Activated CD4-positive, alpha-beta T cell treated with anti-CD3 and anti-CD28 coated beads, Interleukin-2, amount 50 U/mL, for 48 hours (primary cell): ENCODE data around the gene HCAR2.
"Not testable (repeated sequence)": the region's sequence is repeated elsewhere in the genome, so short reads cannot be mapped to it uniquely, and the experiment has no call there.

ENCODE experiments used
- DNase-seq, 2 experiments: peaks; one replicate each; pipeline ENCODE4 v3.0.0-alpha.2; 2020

The HCAR2 gene

GRCh38 chr12:122702890-122703611 lies at the start of gene HCAR2:
Gene HCAR2 (minus strand): TSS chr12:122703357. CDS start chr12:122703283, 74 bp downstream.
- not testable (repeated sequence) for DNase-seq

- peak; percentile 99 to 100 for DNase-seq
Observed at GRCh38 chr12:122752464-122753318, 49.5 kb upstream of the HCAR2 start, which contains the start of gene DENR. Gene DENR (plus strand): TSS chr12:122752824. CDS start chr12:122753702, 878 bp downstream.

DNA sequence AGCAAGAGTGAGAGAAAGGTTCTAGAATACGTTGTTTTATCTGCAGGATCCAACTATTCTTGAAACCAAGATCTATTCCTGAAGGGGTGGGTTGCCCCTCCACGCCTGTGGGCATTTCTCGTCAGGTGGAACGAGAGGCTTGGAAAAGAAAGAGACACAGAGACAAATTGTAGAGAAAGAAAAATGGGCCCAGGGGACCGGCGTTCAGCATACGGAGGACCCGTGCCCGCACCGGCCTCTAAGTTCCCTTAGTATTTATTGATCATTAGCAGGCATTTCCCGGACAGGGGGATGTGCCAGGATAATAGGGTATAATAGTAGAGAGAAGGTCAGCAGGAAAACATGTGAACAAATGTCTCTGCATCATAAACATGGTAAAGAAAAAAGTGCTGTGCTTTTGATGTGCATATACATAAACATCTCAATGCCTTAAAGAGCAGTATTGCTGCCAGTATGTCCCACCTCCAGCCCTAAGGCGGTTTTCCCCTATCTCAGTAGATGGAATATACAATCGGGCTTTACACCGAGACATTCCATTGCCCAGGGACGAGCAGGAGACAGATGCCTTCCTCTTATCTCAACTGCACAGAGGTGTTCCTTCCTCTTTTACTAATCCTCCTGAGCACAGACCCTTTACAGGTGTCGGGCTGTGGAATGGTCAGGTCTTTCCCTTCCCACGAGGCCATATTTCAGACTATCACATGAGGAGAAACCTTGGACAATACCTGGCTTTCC lies 47.8 kb upstream of the HCAR2 start:
- DNase-seq, result not testable (repeated sequence)

DNA sequence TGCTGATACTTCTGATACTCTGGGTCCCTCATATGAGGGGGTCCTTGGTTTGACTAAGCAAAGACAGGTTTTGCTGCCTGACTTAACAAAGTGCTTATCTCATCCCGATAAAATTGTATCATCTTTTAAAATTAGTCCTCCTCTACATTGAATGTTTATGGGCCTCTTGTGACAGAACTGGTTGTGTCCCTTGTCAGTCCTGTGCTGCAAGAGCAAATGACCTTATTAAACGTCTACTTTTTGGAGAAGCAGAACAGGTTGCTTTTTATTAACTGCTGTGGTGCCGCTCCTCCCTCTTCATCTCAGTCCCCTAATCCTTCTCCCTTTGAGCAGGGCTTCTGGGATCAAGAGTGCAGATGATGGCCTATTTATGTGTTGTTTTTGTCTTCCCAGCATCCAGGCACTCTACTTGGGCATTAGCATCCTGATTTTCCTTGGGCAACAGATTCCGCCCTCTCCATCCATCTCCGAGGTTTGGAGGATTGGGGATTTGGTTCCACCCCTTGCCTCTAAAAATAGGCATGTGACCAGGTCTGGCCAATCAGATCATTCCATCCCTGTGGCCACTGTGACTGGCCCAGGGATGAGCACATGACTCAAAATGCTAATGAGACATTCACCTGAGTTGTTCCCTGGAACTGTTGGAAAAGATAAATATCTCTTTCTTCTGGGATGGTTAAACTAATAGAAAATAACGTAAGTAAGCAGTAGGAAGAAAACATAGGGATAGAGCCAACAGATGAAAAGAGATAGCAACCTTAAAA lies 46.6 kb upstream of the HCAR2 start:
- DNase-seq, result no peak

DNA sequence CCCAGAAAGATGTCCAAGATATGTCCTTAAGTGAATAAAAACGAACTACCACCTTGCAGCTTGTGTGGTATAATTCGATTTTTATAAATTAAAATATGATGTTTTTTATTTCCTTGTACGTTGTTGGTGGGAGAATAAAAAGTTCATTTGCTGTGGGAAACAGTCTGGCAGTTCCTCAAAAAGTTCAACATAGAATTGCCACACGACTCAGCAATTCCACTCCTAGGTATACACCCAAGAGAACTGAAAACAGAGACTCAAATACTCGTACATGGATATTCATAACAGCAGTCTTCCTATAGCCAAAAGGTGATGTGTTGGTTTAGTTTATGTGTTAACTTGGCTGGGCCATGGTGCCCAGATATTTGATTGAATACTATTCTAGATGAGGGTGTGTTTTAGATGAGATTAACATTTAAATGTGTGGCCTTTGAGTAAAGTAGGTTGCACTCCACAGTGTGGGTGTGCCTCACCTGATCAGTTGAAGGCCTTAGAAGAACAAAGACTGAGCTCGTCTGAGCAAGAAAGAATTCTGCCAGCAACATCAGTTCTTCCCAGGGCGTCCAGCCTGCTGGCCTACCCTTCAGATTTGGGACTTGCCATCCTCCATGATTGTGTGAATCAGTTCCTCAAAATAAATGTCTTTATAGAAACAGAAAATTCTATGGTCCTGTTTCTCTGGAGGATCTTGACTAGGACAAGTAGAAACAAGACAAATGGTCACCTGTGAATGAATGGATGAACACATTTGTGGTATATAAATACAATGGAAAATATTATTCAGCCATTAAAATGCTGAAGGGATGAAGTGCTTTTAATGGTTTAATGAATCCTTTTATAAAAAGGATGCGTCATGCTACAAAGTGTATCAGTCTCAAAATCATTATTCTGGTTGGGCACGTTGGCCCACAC lies 44.3 kb upstream of the HCAR2 start:
- DNase-seq, result no peak

DNA sequence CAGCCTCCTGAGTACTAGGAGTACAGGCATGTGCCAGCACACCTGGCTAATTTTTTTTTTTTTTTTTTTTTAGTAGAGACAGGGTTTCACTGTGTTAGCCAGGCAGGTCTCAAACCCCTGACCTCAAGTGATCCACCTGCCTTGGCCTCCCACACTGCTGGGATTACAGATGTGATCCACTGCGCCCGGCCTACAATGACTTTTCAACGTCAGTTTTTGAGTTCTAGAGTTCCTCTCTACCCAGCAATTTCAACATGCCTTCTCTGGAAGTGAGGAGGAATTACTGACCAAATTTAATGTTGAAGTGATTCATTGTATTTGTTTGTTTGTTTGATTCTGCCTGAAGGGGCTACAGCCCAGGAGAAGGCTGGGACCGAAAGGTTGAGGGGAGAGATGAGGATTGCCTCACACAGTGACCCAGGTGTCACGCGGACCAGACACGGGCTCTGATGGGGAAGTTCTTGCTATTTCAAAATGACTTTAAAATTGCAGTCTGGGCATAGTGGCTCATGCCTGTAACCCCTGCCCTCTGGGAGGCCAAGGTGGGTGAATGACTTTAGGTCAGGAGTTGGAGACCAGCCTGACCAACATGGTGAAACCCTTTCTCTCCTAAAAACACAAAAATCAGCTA lies 40.9 kb upstream of the HCAR2 start:
- no peak for DNase-seq

GRCh38 chr12:122740351-122740750 lies 37.2 kb upstream of the HCAR2 start:
- no peak for DNase-seq

GRCh38 chr12:122738571-122738970 lies 35.4 kb upstream of the HCAR2 start:
- no peak for DNase-seq

GRCh38 chr12:122732611-122733010 lies 29.5 kb upstream of the HCAR2 start:
- no peak for DNase-seq

DNA sequence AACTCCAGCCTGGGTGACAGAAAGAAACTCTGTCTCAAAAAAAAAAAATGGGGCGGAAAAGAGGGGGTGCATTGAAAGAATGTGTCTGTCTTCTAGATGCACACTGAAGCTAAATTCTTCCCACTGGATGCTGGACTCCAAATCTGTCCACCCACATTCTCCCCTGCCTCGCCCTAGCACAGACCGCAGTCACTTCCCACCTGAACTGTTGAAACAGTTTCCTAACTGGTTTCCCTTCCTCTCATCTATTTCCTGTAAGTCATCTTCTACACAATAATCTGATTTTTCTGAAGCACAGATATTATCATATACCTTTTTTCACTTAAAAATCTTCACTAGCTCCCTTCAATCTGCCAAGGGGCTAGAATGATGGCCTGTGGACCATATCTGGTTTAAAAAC lies 29.0 kb upstream of the HCAR2 start:
- peak in 1 of 2 experiments; percentile 39 for DNase-seq

GRCh38 chr12:122730215-122731014 lies 27.3 kb upstream of the HCAR2 start, which contains the start of gene HCAR1:
Gene HCAR1 (minus strand): TSS chr12:122730844. CDS start chr12:122730339, 505 bp downstream.
- DNase-seq, result peak; percentile 61 to 72

DNA sequence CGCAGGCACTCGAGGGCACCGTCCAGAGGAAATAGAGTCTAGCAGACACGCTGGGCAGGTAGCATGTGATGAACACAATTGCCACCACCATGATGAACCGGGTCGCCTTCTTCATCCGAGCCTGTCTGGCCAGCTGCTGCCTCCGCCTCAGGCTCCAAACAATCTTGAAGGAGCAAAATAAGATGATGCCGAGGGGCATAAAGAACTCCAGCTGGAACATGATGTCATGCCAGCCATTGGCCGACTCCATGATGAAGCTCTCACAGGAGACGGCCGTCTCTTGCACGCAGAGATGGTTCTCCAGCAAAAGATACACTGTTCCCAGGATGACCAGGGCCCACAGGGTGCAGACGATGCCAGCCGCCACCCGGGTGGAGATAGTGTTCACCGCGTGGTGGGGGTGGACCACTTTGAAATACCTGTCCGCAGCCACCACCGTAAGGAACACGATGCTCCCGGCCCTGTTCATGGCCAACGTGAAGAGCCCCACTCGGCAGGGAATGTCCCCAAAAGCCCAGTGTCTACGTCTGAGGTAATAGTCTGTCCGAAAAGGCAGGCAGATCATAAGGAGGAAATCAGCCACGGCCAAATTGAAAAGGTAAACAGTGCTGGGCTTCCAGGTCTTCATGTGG lies 26.5 kb upstream of the HCAR2 start:
- no peak for DNase-seq

- DNase-seq, result peak in 1 of 2 experiments; percentile 45
Observed at GRCh38 chr12:122726080-122726558, 23.0 kb upstream of the HCAR2 start.

- no peak for DNase-seq
Observed at GRCh38 chr12:122725452-122726079, 22.4 kb upstream of the HCAR2 start.

DNA sequence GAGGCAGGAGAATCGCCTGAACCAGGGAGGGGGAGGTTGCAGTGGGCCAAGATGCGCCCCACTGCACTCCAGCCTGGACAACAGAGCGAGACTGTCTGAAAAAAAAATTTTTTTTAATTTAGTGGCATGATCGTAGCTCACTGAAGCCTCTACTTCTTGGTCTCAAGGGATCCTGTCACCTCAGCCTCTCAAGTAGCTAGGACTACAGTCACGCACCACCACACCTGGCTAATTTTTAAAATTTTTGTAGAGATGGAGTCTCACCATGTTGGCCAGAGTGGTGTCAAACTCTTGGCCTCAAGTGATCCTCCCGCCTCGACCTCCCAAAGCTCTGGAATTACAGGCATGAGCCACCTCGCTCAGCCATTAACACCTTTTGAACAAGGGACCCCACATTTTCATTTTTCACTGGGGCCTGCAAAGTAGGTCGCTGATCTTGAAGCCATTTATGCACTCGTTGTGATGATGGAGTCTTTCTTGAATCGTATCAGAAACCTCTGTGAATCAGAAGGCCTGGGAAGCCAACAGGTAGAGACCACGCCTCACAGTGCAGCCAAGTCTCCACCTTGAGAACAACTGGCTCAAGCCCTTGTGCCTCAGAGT lies 21.6 kb upstream of the HCAR2 start:
- no peak for DNase-seq

GRCh38 chr12:122722387-122722786 lies 19.2 kb upstream of the HCAR2 start:
- DNase-seq, result no peak

DNA sequence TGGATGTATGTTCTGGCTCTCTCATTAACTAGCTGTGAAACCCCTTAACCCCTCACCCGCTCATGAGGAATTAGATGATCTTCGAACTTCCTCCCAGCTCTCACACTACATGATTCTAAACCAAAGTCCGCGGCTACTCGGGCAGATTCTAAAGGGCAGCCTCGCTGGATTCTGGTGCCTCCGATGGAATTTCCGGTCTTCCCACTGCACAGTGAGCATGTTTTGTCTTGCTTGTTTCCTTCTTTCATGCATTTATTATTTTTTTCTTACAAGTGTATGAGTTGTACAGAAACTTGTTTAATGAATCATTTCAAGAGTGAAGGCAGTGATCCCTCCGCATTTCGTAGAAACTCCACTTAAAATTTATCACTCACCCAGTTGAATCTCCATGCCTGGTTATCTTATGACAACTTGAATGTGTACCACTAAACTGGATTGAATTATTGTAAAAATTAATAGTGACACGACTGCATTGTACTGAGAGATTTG lies 17.9 kb upstream of the HCAR2 start:
- DNase-seq, result no peak

DNA sequence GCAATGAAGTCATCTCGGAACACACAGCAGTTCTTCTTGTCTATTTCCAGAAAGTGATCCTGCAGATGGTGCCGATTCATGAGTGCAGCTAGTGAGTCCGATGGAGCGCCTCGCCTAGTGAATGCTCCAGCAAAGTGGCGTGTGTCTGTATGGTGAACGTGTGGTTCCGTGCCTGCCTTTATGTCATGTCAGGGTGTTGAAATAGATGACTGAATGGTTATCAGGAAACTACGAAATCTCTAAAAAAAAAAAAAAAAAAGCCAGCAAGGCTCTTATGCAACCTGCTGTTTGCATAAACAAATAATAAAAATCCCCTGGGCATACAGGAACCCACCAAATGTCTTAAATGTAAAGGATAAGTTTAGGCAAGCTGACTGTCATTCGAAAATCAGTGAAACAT lies 13.5 kb upstream of the HCAR2 start, which contains the start of gene HCAR3:
Gene HCAR3, minus strand, starts transcription at position 154 of the 400 bp plus-strand sequence. Its CDS starts 74 bp downstream, at position 80.
- not testable (repeated sequence) for DNase-seq
